H9 (cell line): ENCODE data around the gene TPP2. TPM values are rescaled to one million over a fixed set of nuclear protein-coding genes. Genes with fewer than 3 reads are reported as not detected.

ENCODE experiments used
- DNase-seq: peaks from one replicate; pipeline ENCODE4 v3.0.0-alpha.2; 2017
- H2AFZ ChIP-seq: one replicate; pipeline ENCODE4 v1.6.1; 2013; ENCODE audit warnings: mild to moderate bottlenecking, low read length, control low read depth, moderate library complexity
- H2AK5ac ChIP-seq: 2 replicates; pipeline ENCODE4 v1.6.1; 2013; ENCODE audit warnings: low read length, control low read depth, mixed read lengths; ENCODE audit not compliant: insufficient read length
- H2BK120ac ChIP-seq: one replicate; pipeline ENCODE4 v1.6.1; 2013; ENCODE audit warnings: low read depth, mild to moderate bottlenecking, low read length, control low read depth, inconsistent platforms; ENCODE audit not compliant: poor library complexity, severe bottlenecking
- H2BK12ac ChIP-seq: 2 replicates; pipeline ENCODE4 v1.6.1; 2013; ENCODE audit warnings: low read length, control low read depth, mixed read lengths, low read depth; ENCODE audit not compliant: insufficient read length
- H2BK15ac ChIP-seq: 2 replicates; pipeline ENCODE4 v1.6.1; 2013; ENCODE audit warnings: low read depth, low read length, control low read depth
- H2BK20ac ChIP-seq: one replicate; pipeline ENCODE4 v1.6.1; 2013; ENCODE audit warnings: low read depth, mild to moderate bottlenecking, low read length, control low read depth, inconsistent platforms; ENCODE audit not compliant: poor library complexity, severe bottlenecking
- H2BK5ac ChIP-seq: 2 replicates; pipeline ENCODE4 v1.6.1; 2013; ENCODE audit warnings: low read length, control low read depth, mixed read lengths; ENCODE audit not compliant: insufficient read length
- H3K14ac ChIP-seq: 2 replicates; pipeline ENCODE4 v1.6.1; 2013; ENCODE audit warnings: low read length, control low read depth; ENCODE audit not compliant: insufficient read depth
- H3K18ac ChIP-seq: 2 replicates; pipeline ENCODE4 v1.6.1; 2013; ENCODE audit warnings: low read depth, mild to moderate bottlenecking, mixed read lengths, low read length, control low read depth; ENCODE audit not compliant: insufficient read length
- H3K23ac ChIP-seq: 2 replicates; pipeline ENCODE4 v1.6.1; 2013; ENCODE audit warnings: low read length, control low read depth, mixed read lengths, low read depth; ENCODE audit not compliant: insufficient read length
- H3K23me2 ChIP-seq: 2 replicates; pipeline ENCODE4 v1.6.1; 2013; ENCODE audit warnings: low read depth, mild to moderate bottlenecking, mixed read lengths, low read length, control low read depth; ENCODE audit not compliant: insufficient read length, poor library complexity, severe bottlenecking
- H3K27ac ChIP-seq: 2 replicates; pipeline ENCODE4 v1.5.1; 2013; ENCODE audit warnings: low read length, control low read depth, mixed read lengths, low read depth; ENCODE audit not compliant: insufficient read length
- H3K27me3 ChIP-seq: 2 replicates; pipeline ENCODE4 v1.6.1; 2013; ENCODE audit warnings: low read length, control low read depth, inconsistent platforms; ENCODE audit not compliant: insufficient read depth
- H3K4ac ChIP-seq: 2 replicates; pipeline ENCODE4 v1.6.1; 2013; ENCODE audit warnings: low read depth, mild to moderate bottlenecking, control low read depth, inconsistent platforms, low read length, moderate library complexity
- H3K4me1 ChIP-seq: 2 replicates; pipeline ENCODE4 v1.6.1; 2013; ENCODE audit warnings: low read length, control low read depth, inconsistent platforms; ENCODE audit not compliant: insufficient read depth
- H3K4me2 ChIP-seq: 2 replicates; pipeline ENCODE4 v1.6.1; 2013; ENCODE audit warnings: low read length, control low read depth, mixed read lengths; ENCODE audit not compliant: insufficient read length, insufficient read depth
- H3K56ac ChIP-seq: 2 replicates; pipeline ENCODE4 v1.6.1; 2013; ENCODE audit warnings: low read depth, mild to moderate bottlenecking, mixed read lengths, low read length, control low read depth; ENCODE audit not compliant: insufficient read length
- H3K79me1 ChIP-seq: 2 replicates; pipeline ENCODE4 v1.6.1; 2013; ENCODE audit warnings: low read depth, mild to moderate bottlenecking, moderate library complexity, low read length, control low read depth, inconsistent platforms; ENCODE audit not compliant: insufficient read depth, poor library complexity, severe bottlenecking
- H3K79me2 ChIP-seq: 2 replicates; pipeline ENCODE4 v1.6.1; 2013; ENCODE audit warnings: low read length, control low read depth, inconsistent platforms; ENCODE audit not compliant: insufficient read depth
- H3K9ac ChIP-seq: 2 replicates; pipeline ENCODE4 v1.6.1; 2013; ENCODE audit warnings: low read length, control low read depth, mixed read lengths; ENCODE audit not compliant: insufficient read length; ENCODE audit errors: extremely low read depth
- H3K9me3 ChIP-seq: one replicate; pipeline ENCODE4 v1.6.1; 2013; ENCODE audit warnings: low read depth, low read length, inconsistent platforms; ENCODE audit not compliant: control insufficient read depth
- H3T11ph ChIP-seq: one replicate; pipeline ENCODE4 v1.6.1; 2013; ENCODE audit warnings: mild to moderate bottlenecking, low read length, control low read depth, inconsistent platforms
- H4K20me1 ChIP-seq: one replicate; pipeline ENCODE4 v1.6.1; 2013; ENCODE audit not compliant: control insufficient read depth, insufficient read length, insufficient read depth
- H4K5ac ChIP-seq: 2 replicates; pipeline ENCODE4 v1.6.1; 2013; ENCODE audit warnings: low read depth, mild to moderate bottlenecking, mixed read lengths, low read length, control low read depth; ENCODE audit not compliant: insufficient read length
- H4K8ac ChIP-seq: replicated peaks from 2 replicates; pipeline ENCODE4 v1.6.1; 2013; ENCODE audit warnings: low read length, control low read depth, mixed read lengths, low read depth; ENCODE audit not compliant: insufficient read length
- H4K91ac ChIP-seq: 2 replicates; pipeline ENCODE4 v1.6.1; 2013; ENCODE audit warnings: low read depth, mild to moderate bottlenecking, moderate library complexity, mixed read lengths, low read length, control low read depth; ENCODE audit not compliant: insufficient read length
- H3K27ac Mint-ChIP-seq, 3 experiments: 2 replicates in 2 of 3; 3 replicates in 1 of 3; pipeline ENCODE4 v1.8.0; 2020 to 2021; ENCODE audit warnings: mixed read lengths in 3 of 3, mild to moderate bottlenecking in 1 of 3, moderate library complexity in 1 of 3
- H3K27me3 Mint-ChIP-seq: 2 replicates; pipeline ENCODE4 v1.8.0; 2021; ENCODE audit warnings: low read depth, mild to moderate bottlenecking, moderate library complexity, mixed read lengths
- H3K36me3 Mint-ChIP-seq, 3 experiments: 2 replicates in 2 of 3; 3 replicates in 1 of 3; pipeline ENCODE4 v1.8.0; 2020 to 2021; ENCODE audit warnings: low read depth in 3 of 3, mixed read lengths in 3 of 3; ENCODE audit not compliant: insufficient read depth in 1 of 3
- H3K4me1 Mint-ChIP-seq, 2 experiments: 2 replicates each; pipeline ENCODE4 v1.8.0; 2020; ENCODE audit warnings: mixed read lengths in 2 of 2
- H3K4me3 Mint-ChIP-seq, 2 experiments: 2 replicates in 1 of 2; 3 replicates in 1 of 2; pipeline ENCODE4 v1.8.0; 2020 to 2021; ENCODE audit warnings: mild to moderate bottlenecking in 2 of 2, mixed read lengths in 2 of 2, moderate library complexity in 1 of 2
- H3K9me3 Mint-ChIP-seq, 2 experiments: 2 replicates in 1 of 2; 3 replicates in 1 of 2; pipeline ENCODE4 v1.8.0; 2020; ENCODE audit warnings: mild to moderate bottlenecking in 2 of 2, mixed read lengths in 2 of 2, moderate library complexity in 1 of 2
- CTCF ChIP-seq: fragments of 200-600 bp; sonication (generic); conservative IDR thresholded peaks from 3 replicates; pipeline ENCODE4 v1.8.0; 2021; ENCODE audit warnings: antibody characterized with exemption, mild to moderate bottlenecking
- WGBS: extraction: QIAGEN DNeasy Blood & Tissue Kit; methylation state at CpG from one replicate; pipeline ENCODE4 v1.1.7; 2013; ENCODE audit warnings: missing lambda C conversion rate, low lambda C conversion rate, mixed read lengths; ENCODE audit not compliant: insufficient read length; ENCODE audit errors: extremely low coverage; 5-methylcytosine and 5-hydroxymethylcytosine counted together
- total RNA-seq: library from RNA; stranded (reverse); gene quantifications from 2 replicates; pipeline ENCODE4 v1.2.1, GENCODE V29; 2021

TPP2 gene
- total RNA-seq, 1 experiment from 2014 or later: 63.5 TPM

- no peak for TF ChIP-seq CTCF
- no peak overlapping the region for H2BK120ac ChIP-seq
- no peak overlapping the region for H4K5ac ChIP-seq
- H3K9ac ChIP-seq: no peak overlapping the region
- no peak for DNase-seq
- H4K20me1 ChIP-seq: no peaks in the 10 kb centered on the region
- H2AK5ac ChIP-seq: no peak overlapping the region
- no peak overlapping the region for H3K4me2 ChIP-seq
- no peaks in the 10 kb centered on the region for H3K79me1 ChIP-seq
- H2BK15ac ChIP-seq: no peak overlapping the region
- H3K23ac ChIP-seq: no peak overlapping the region
- Mint-ChIP-seq H3K4me1 (no peaks in the 10 kb centered on the region), H3K27ac (no peak overlapping the region), H3K9me3 (no peaks in the 10 kb centered on the region), H3K27me3 (no peaks in the 10 kb centered on the region), H3K36me3 (peaks cover 42 to 79% (median 69%) of the 10 kb centered on the region in 3 experiments; a peak in 6 of 7 replicates), H3K4me3 (no peak overlapping the region)
- no peak overlapping the region for H3K18ac ChIP-seq
- no peak overlapping the region for H2BK20ac ChIP-seq
- H4K91ac ChIP-seq: no peak overlapping the region
- H3K23me2 ChIP-seq: no peaks in the 10 kb centered on the region
- H3K56ac ChIP-seq: no peak overlapping the region
- H3K4ac ChIP-seq: no peak overlapping the region
- H3K79me2 ChIP-seq: no peaks in the 10 kb centered on the region
- H3K4me1 ChIP-seq: no peaks in the 10 kb centered on the region
- no CpG with 5 or more reads among the region's 3 CpGs for WGBS
- no peak overlapping the region for H3T11ph ChIP-seq
- H3K27ac ChIP-seq: no peak overlapping the region
- no peak overlapping the region for H2AFZ ChIP-seq
- no peaks in the 10 kb centered on the region for H3K9me3 ChIP-seq
- H4K8ac ChIP-seq: no peak overlapping the region
- no peak overlapping the region for H3K14ac ChIP-seq
- no peak overlapping the region for H2BK5ac ChIP-seq
- no peak overlapping the region for H2BK12ac ChIP-seq
- no peaks in the 10 kb centered on the region for H3K27me3 ChIP-seq
Observed at GRCh38 chr13:102638741-102639140, 42.0 kb downstream of the TPP2 start.
